Measurements from ENCODE around the gene VPS51.
A peak's percentile ranks its signal among the peaks of the same experiment; 100 is the strongest.

The VPS51 gene

GRCh38 chr11:65095974-65096806, at the start of gene VPS51:
Gene VPS51 (plus strand): TSS chr11:65096214. CDS start chr11:65096251, 37 bp downstream.
- DNase-seq (ENCODE audit: low read depth): peak; percentile 79

GRCh38 chr11:65047581-65048422, 48.2 kb upstream of the VPS51 start:
- DNase-seq (ENCODE audit: low read depth): no peak

GRCh38 chr11:65051398-65051858, 44.6 kb upstream of the VPS51 start:
- no peak for DNase-seq (ENCODE audit: low read depth)

GRCh38 chr11:65053827-65054508, 42.0 kb upstream of the VPS51 start:
- DNase-seq (ENCODE audit: low read depth): no peak

- no peak for DNase-seq (ENCODE audit: low read depth)
Observed at GRCh38 chr11:65055538-65055937, 40.5 kb upstream of the VPS51 start.

- DNase-seq (ENCODE audit: low read depth): no peak
Observed at GRCh38 chr11:65056999-65057398, 39.0 kb upstream of the VPS51 start.

GRCh38 chr11:65057526-65057925, 38.5 kb upstream of the VPS51 start:
- no peak for DNase-seq (ENCODE audit: low read depth)

GRCh38 chr11:65058012-65058411, 38.0 kb upstream of the VPS51 start:
- no peak for DNase-seq (ENCODE audit: low read depth)

- no peak for DNase-seq (ENCODE audit: low read depth)
Observed at GRCh38 chr11:65058419-65059054, 37.5 kb upstream of the VPS51 start, which contains the start of gene NAALADL1. Gene NAALADL1 (minus strand): TSS chr11:65058553. CDS start chr11:65058521, 32 bp downstream.

- no peak for DNase-seq (ENCODE audit: low read depth)
Observed at GRCh38 chr11:65059523-65059922, 36.5 kb upstream of the VPS51 start.

GRCh38 chr11:65059959-65060824, 35.8 kb upstream of the VPS51 start:
- DNase-seq (ENCODE audit: low read depth): no peak

- DNase-seq (ENCODE audit: low read depth): no peak
Observed at GRCh38 chr11:65060913-65061408, 35.1 kb upstream of the VPS51 start.

- DNase-seq (ENCODE audit: low read depth): no peak
Observed at GRCh38 chr11:65063532-65063931, 32.5 kb upstream of the VPS51 start.

GRCh38 chr11:65064847-65065240, 31.2 kb upstream of the VPS51 start:
- no peak for DNase-seq (ENCODE audit: low read depth)

- no peak for DNase-seq (ENCODE audit: low read depth)
Observed at GRCh38 chr11:65065851-65066250, 30.2 kb upstream of the VPS51 start.

GRCh38 chr11:65066315-65066714, 29.7 kb upstream of the VPS51 start:
- no peak for DNase-seq (ENCODE audit: low read depth)

- no peak for DNase-seq (ENCODE audit: low read depth)
Observed at GRCh38 chr11:65066805-65067291, 29.2 kb upstream of the VPS51 start.

- no peak for DNase-seq (ENCODE audit: low read depth)
Observed at GRCh38 chr11:65067446-65067845, 28.6 kb upstream of the VPS51 start.

GRCh38 chr11:65069217-65069616, 26.8 kb upstream of the VPS51 start:
- DNase-seq (ENCODE audit: low read depth): no peak

- no peak for DNase-seq (ENCODE audit: low read depth)
Observed at GRCh38 chr11:65071907-65072630, 23.9 kb upstream of the VPS51 start.
